HepG2 (cell line): Measurements from ENCODE around the gene SS18L1. TPM values are rescaled to one million over a fixed set of nuclear protein-coding genes. Genes with fewer than 3 reads are reported as not detected.
A peak's percentile ranks its signal among the peaks of the same experiment; 100 is the strongest.

ENCODE experiments used
- ARHGAP35 ChIP-seq: sonication (generic); formaldehyde crosslinking; IDR thresholded peaks from 2 replicates; pipeline ENCODE4 v1.9.0; 2022; ENCODE audit warnings: mild to moderate bottlenecking, inconsistent platforms, moderate library complexity, missing genetic modification reagents, borderline replicate concordance
- ARID2 ChIP-seq: sonication (generic); formaldehyde crosslinking; IDR thresholded peaks from 2 replicates; pipeline ENCODE4 v1.8.1; 2022; ENCODE audit warnings: mild to moderate bottlenecking, missing genetic modification reagents, borderline replicate concordance
- DNMT3B ChIP-seq: conservative IDR thresholded peaks from 2 replicates; pipeline ENCODE4 v1.6.1; 2016; ENCODE audit warnings: missing biosample characterization, control low read depth
- FOXA3 ChIP-seq: IDR thresholded peaks from 2 replicates; pipeline ENCODE4 v1.6.1; 2016; ENCODE audit warnings: missing genetic modification reagents, missing compliant biosample characterization
- FOXM1 ChIP-seq: sonication (generic); formaldehyde crosslinking; IDR thresholded peaks from 2 replicates; pipeline ENCODE4 v1.5.0; 2020; ENCODE audit warnings: missing genetic modification reagents
- HMGXB4 ChIP-seq, 2 experiments: sonication (generic) in 1 of 2; formaldehyde crosslinking in 1 of 2; IDR thresholded peaks; 2 replicates each; pipeline versions ENCODE4 v1.4.0 to v1.6.1; 2018 to 2020; ENCODE audit warnings: missing genetic modification reagents in 2 of 2, borderline replicate concordance in 1 of 2, low read depth in 1 of 2, mild to moderate bottlenecking in 1 of 2, missing biosample characterization in 1 of 2
- KDM3A ChIP-seq: IDR thresholded peaks from 2 replicates; pipeline ENCODE4 v1.6.1; 2018; ENCODE audit warnings: low read depth, missing compliant biosample characterization
- MLX ChIP-seq: IDR thresholded peaks from 2 replicates; pipeline ENCODE4 v1.6.1; 2016
- MXD1 ChIP-seq: sonication (generic); formaldehyde crosslinking; IDR thresholded peaks from 2 replicates; pipeline ENCODE4 v1.4.0; 2020; ENCODE audit warnings: mild to moderate bottlenecking, missing genetic modification reagents
- NR0B2 ChIP-seq: sonication (generic); formaldehyde crosslinking; IDR thresholded peaks from 2 replicates; pipeline ENCODE4 v1.4.0; 2020; ENCODE audit warnings: mild to moderate bottlenecking, missing genetic modification reagents
- SETDB1 ChIP-seq: sonication (generic); formaldehyde crosslinking; IDR thresholded peaks from 2 replicates; pipeline ENCODE4 v1.5.1; 2020; ENCODE audit warnings: missing genetic modification reagents, mild to moderate bottlenecking, borderline replicate concordance
- SP4 ChIP-seq: sonication (generic); formaldehyde crosslinking; IDR thresholded peaks from 2 replicates; pipeline ENCODE4 v1.8.1; 2023; ENCODE audit warnings: mild to moderate bottlenecking, missing genetic modification reagents
- ZBTB2 ChIP-seq: sonication (generic); formaldehyde crosslinking; IDR thresholded peaks from 2 replicates; pipeline ENCODE4 v1.8.0; 2022; ENCODE audit warnings: low read depth, missing genetic modification reagents
- ZBTB43 ChIP-seq: sonication (generic); formaldehyde crosslinking; conservative IDR thresholded peaks from 2 replicates; pipeline ENCODE4 v1.4.0; 2020; ENCODE audit warnings: missing genetic modification reagents
- ZBTB49 ChIP-seq: sonication (generic); formaldehyde crosslinking; IDR thresholded peaks from 2 replicates; pipeline ENCODE4 v1.4.0; 2020; ENCODE audit warnings: missing genetic modification reagents, borderline replicate concordance
- ZFP90 ChIP-seq: sonication (generic); formaldehyde crosslinking; IDR thresholded peaks from 2 replicates; pipeline ENCODE4 v1.8.0; 2022; ENCODE audit warnings: missing genetic modification reagents, mild to moderate bottlenecking, inconsistent platforms, borderline replicate concordance
- ZNF138 ChIP-seq: sonication (generic); formaldehyde crosslinking; IDR thresholded peaks from 2 replicates; pipeline ENCODE4 v1.5.0; 2020; ENCODE audit warnings: mild to moderate bottlenecking, low read depth, missing genetic modification reagents
- ZNF160 ChIP-seq: sonication (generic); formaldehyde crosslinking; IDR thresholded peaks from 2 replicates; pipeline ENCODE4 v1.8.0; 2022; ENCODE audit warnings: mild to moderate bottlenecking, inconsistent platforms, missing genetic modification reagents
- polyA plus RNA-seq, 8 experiments: library from polyadenylated mRNA; depleted of rRNA in 3 of 8; stranded (reverse) in 7 of 8; unstranded in 1 of 8; fragments of >200 nt; fragmentation: Illumina TruSeq in 4 of 8; extraction: Trizol in 4 of 8; gene quantifications; 2 replicates each; pipeline versions ENCODE4 v1.2.1 to v1.2.3, GENCODE V29; 2011 to 2016; ENCODE audit warnings: low read depth in 4 of 8, missing spikeins in 1 of 8, mixed read lengths in 1 of 8; ENCODE audit not compliant: insufficient read depth in 1 of 8
- total RNA-seq, 5 experiments: library from RNA; depleted of rRNA; stranded (reverse); fragments of >200 nt; fragmentation: Illumina TruSeq; extraction: Trizol; gene quantifications; 2 replicates each; pipeline ENCODE4 v1.2.3, GENCODE V29; 2016; ENCODE audit warnings: low read depth in 1 of 5

The SS18L1 gene
- total and polyA plus RNA-seq, 2 of the 13 experiments (the other 11 are each of a cell fraction or from before 2014, with no cell fraction given): 17.8 to 27.6 TPM

- peak; percentile 57; the same call in 1 of the 2 replicates for TF ChIP-seq ZBTB2 (CRISPR knock-in tag)
- TF ChIP-seq ARHGAP35 (CRISPR knock-in tag): no peak
- TF ChIP-seq DNMT3B (CRISPR knock-in tag): no peak
- no peak for TF ChIP-seq MLX (CRISPR knock-in tag)
- TF ChIP-seq ZBTB49 (CRISPR knock-in tag): 0 out of 2 replicates have a peak, but pooled peaks have one; percentile 22
- TF ChIP-seq ZBTB43 (CRISPR knock-in tag): no peak
- TF ChIP-seq ZNF138 (CRISPR knock-in tag): 0 out of 2 replicates have a peak, but pooled peaks have one; percentile 58
- TF ChIP-seq ZFP90 (CRISPR knock-in tag): no peak
- TF ChIP-seq KDM3A (CRISPR knock-in tag): no peak
- TF ChIP-seq FOXA3: 0 out of 2 replicates have a peak, but pooled peaks have one; percentile 7
- TF ChIP-seq MXD1: peak; percentile 71; the same call in 1 of the 2 replicates
- TF ChIP-seq NR0B2 (CRISPR knock-in tag): peak; percentile 20; the same call in 1 of the 2 replicates
- no peak for TF ChIP-seq ZNF160 (CRISPR knock-in tag)
- TF ChIP-seq SP4 (CRISPR knock-in tag): peak; percentile 45; the same call in 1 of the 2 replicates
- TF ChIP-seq HMGXB4 (CRISPR knock-in tag; IDR thresholded peaks at IDR 0.05; ENCODE audit: borderline replicate concordance in 1 of 2, low read depth in 1 of 2): 0 out of 4 replicates have a peak, but pooled peaks of 1 of the 2 experiments have one; percentile 13
- TF ChIP-seq SETDB1 (CRISPR knock-in tag): no peak
- TF ChIP-seq FOXM1 (CRISPR knock-in tag): 0 out of 2 replicates have a peak, but pooled peaks have one; percentile 34
- TF ChIP-seq ARID2 (CRISPR knock-in tag): peak; percentile 79; the same call in 1 of the 2 replicates
Measured at GRCh38 chr20:62122654-62123449, 20.7 kb upstream of the SS18L1 start (continued).
